ENCODE measurements around the gene ANKRD2.

ANKRD2 gene

DNA sequence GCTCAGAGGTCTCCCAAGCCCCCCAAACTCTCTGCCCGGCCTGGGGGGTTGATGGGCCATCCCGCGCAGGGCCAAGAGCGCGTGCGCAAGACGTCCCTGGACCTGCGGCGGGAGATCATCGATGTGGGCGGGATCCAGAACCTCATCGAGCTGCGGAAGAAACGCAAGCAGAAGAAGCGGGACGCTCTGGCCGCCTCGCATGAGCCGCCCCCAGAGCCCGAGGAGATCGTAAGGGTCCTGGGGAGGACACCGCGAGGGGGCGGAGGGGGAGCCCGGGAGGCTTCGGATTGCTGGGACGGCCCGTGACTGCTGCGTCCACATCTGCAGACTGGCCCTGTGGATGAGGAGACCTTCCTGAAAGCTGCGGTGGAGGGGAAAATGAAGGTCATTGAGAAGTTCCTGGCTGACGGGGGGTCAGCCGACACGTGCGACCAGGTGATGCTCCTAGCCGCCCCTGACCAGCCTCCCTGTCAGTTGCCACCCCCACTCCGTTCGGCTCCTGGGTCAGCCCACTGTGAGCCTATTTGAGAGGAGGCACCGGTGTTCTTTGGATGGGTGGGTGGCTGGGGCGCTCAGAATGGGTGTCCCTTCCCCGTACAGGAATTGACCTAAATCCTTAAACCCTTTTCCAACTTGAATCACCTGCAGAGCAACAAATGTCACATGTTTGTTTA is 5.7 kb downstream of the ANKRD2 start:
- Histone ChIP-seq H3K36me3 (ENCODE audit: control insufficient read depth, insufficient read depth, low read length) (no peaks in the 10 kb centered on the region), H3K4me3 (ENCODE audit: low read depth, low read length) (no peak overlapping the region), H3K27me3 (ENCODE audit: control insufficient read depth, insufficient read depth, low read length) (no peaks in the 10 kb centered on the region), H3K4me1 (peaks cover 20% of the 10 kb centered on the region), H3K9me3 (ENCODE audit: control insufficient read depth, low read length) (no peaks in the 10 kb centered on the region), H3K9ac (no peak overlapping the region), H2AFZ (peak overlapping the region; percentile 84), H3K27ac (no peak overlapping the region), H3K4me2 (ENCODE audit: low read length) (no peak overlapping the region), H3K79me2 (no peaks in the 10 kb centered on the region)
- TF ChIP-seq, protein P1, sequence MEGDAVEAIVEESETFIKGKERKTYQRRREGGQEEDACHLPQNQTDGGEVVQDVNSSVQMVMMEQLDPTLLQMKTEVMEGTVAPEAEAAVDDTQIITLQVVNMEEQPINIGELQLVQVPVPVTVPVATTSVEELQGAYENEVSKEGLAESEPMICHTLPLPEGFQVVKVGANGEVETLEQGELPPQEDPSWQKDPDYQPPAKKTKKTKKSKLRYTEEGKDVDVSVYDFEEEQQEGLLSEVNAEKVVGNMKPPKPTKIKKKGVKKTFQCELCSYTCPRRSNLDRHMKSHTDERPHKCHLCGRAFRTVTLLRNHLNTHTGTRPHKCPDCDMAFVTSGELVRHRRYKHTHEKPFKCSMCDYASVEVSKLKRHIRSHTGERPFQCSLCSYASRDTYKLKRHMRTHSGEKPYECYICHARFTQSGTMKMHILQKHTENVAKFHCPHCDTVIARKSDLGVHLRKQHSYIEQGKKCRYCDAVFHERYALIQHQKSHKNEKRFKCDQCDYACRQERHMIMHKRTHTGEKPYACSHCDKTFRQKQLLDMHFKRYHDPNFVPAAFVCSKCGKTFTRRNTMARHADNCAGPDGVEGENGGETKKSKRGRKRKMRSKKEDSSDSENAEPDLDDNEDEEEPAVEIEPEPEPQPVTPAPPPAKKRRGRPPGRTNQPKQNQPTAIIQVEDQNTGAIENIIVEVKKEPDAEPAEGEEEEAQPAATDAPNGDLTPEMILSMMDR (IDR thresholded peaks at IDR 0.05) = no peak

DNA sequence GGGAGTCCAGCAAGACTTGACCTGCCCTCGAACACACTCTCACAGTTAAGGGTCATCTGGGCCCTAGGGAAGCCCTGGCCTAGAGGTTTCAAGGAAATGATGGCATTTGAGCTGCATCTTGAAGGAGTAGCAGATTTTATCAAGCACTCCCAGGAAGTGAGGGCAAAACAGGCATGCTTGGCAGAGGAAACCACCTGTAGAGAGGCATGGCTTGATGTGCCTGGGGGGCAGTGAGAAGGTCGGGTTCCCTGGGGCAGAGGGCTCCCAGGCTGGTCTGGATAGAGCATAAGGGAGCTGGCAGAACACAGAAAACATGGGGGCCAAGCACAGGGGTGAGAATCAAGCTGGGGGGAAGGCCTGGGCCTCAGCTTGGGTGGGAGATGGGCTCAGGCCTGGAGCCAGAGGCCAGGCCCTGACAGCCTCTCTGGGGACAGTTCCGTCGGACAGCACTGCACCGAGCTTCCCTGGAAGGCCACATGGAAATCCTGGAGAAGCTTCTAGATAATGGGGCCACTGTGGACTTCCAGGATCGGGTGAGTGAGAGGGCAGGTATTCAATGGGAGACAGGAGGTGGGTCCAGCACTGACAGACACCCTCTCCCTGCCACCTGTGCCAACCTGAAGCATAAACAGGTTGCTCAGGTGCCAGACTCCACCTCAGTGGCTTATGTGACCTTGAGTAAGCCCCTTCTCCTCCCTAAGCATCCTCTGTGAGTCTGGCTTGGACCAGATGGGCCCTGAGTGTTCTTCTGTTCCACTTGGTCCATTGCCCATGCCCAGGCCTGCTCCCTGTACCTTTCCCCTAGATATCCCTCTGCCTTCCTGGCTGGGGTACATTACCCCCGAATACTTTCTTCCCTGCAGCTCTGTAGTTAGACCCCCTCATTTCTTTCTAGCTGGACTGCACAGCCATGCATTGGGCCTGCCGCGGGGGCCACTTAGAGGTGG is 8.1 kb downstream of the ANKRD2 start:
- H3K36me3 ChIP-seq (ENCODE audit: control insufficient read depth, insufficient read depth, low read length) = no peaks in the 10 kb centered on the region
- peaks cover 11% of the 10 kb centered on the region for H3K79me2 ChIP-seq
- H3K9me3 ChIP-seq (ENCODE audit: control insufficient read depth, low read length) = no peaks in the 10 kb centered on the region
- no peak overlapping the region for H3K9ac ChIP-seq
- no peak overlapping the region for H3K27ac ChIP-seq
- no peak overlapping the region for H3K4me3 ChIP-seq (ENCODE audit: low read depth, low read length)
- peaks cover 24% of the 10 kb centered on the region for H3K4me1 ChIP-seq
- TF ChIP-seq, protein P1 (IDR thresholded peaks at IDR 0.05) = no peak
- no peak overlapping the region for H2AFZ ChIP-seq
- H3K4me2 ChIP-seq (ENCODE audit: low read length) = no peak overlapping the region
- no peaks in the 10 kb centered on the region for H3K27me3 ChIP-seq (ENCODE audit: control insufficient read depth, insufficient read depth, low read length)

DNA sequence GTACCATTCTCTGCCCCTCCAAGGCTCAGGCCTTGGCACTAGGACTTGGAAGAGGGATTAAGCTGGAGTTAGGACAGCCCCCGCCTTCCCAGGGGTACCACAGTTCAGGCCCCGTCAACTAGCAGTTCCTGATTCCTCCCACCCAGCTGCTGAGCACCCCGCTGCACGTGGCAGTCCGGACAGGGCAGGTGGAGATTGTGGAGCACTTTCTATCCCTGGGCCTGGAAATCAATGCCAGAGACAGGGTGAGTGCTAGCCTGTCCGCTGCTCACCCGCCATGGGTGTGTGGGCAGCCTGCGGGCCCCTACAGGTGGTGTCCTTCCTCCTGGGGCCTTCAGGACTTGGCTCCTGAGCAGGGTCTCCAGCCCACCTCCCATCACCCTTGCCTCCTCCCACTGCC is 9.6 kb downstream of the ANKRD2 start:
- no peak overlapping the region for H3K9ac ChIP-seq
- no peaks in the 10 kb centered on the region for H3K36me3 ChIP-seq (ENCODE audit: control insufficient read depth, insufficient read depth, low read length)
- no peak overlapping the region for H3K4me2 ChIP-seq (ENCODE audit: low read length)
- no peak overlapping the region for H3K4me3 ChIP-seq (ENCODE audit: low read depth, low read length)
- no peak overlapping the region for H2AFZ ChIP-seq
- no peak overlapping the region for H3K27ac ChIP-seq
- H3K27me3 ChIP-seq (ENCODE audit: control insufficient read depth, insufficient read depth, low read length) = no peaks in the 10 kb centered on the region
- TF ChIP-seq, protein P1 (IDR thresholded peaks at IDR 0.05) = no peak
- H3K4me1 ChIP-seq = peaks cover 18% of the 10 kb centered on the region
- no peaks in the 10 kb centered on the region for H3K9me3 ChIP-seq (ENCODE audit: control insufficient read depth, low read length)
- peaks cover 16% of the 10 kb centered on the region for H3K79me2 ChIP-seq

DNA sequence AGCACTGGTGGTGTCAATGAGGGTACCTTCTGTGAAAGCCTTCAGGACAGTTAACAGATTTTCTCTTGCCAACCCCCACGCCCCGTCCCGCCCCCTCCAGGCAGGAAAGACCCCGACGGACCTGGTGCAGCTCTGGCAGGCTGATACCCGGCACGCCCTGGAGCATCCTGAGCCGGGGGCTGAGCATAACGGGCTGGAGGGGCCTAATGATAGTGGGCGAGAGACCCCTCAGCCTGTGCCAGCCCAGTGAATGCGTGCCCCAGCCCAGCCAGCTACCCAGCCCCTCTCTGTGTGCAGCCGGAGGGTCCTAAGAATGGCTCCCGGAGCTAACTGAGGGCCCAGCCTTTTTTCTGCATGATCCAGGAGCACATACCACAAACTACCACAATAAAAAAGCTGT is 10.9 kb downstream of the ANKRD2 start:
- H3K9me3 ChIP-seq (ENCODE audit: control insufficient read depth, low read length) = no peaks in the 10 kb centered on the region
- H2AFZ ChIP-seq = peak overlapping the region; percentile 98
- no peak overlapping the region for H3K9ac ChIP-seq
- H3K4me1 ChIP-seq = peaks cover 18% of the 10 kb centered on the region
- H3K36me3 ChIP-seq (ENCODE audit: control insufficient read depth, insufficient read depth, low read length) = no peaks in the 10 kb centered on the region
- no peaks in the 10 kb centered on the region for H3K27me3 ChIP-seq (ENCODE audit: control insufficient read depth, insufficient read depth, low read length)
- no peak overlapping the region for H3K4me3 ChIP-seq (ENCODE audit: low read depth, low read length)
- no peak overlapping the region for H3K4me2 ChIP-seq (ENCODE audit: low read length)
- peaks cover 16% of the 10 kb centered on the region for H3K79me2 ChIP-seq
- H3K27ac ChIP-seq = peak overlapping the region; percentile 59
- TF ChIP-seq, protein P1 (IDR thresholded peaks at IDR 0.05) = no peak
